ENCODE data around the gene DNAJA3. TPM values are rescaled to one million over a fixed set of nuclear protein-coding genes. Genes with fewer than 3 reads are reported as not detected.

DNAJA3 gene
- total RNA-seq (2022) (93.1 and 99.2 TPM in 2 replicates), Bru-seq, nascent RNA (percentile 85 among the genes with signal in this experiment), BruChase-seq, experiment 1, labeled RNA remaining after a 6-hour chase (percentile 87 among the genes with signal in this experiment), BruChase-seq, experiment 2, labeled RNA remaining after a 2-hour chase (percentile 83 among the genes with signal in this experiment)
- long read RNA-seq, transcript DNAJA3-201 (12 exons, 2,763 nt): minor isoform, 32 of 163 reads
- long read RNA-seq, transcript DNAJA3-202 (11 exons, 2,591 nt): major isoform, 94 of 163 reads
- long read RNA-seq, partial matches to known transcripts: 12 of 163 reads
- long read RNA-seq, other reads (novel, unspliced or antisense): 25 of 163 reads

GRCh38 chr16:4425378-4426020, at the start of gene DNAJA3:
TSS of gene DNAJA3 (plus strand) at chr16:4425868. CDS start at chr16:4425882, 14 bp downstream.
- CTCF ChIA-PET: no interaction called here
- peaks cover 19% of the 10 kb centered on the region for H3K4me1 Mint-ChIP-seq (ENCODE audit: low read depth, unreplicated experiment)
- no peaks in the 10 kb centered on the region for H3K27me3 Mint-ChIP-seq (ENCODE audit: unreplicated experiment)
- H3K36me3 Mint-ChIP-seq (ENCODE audit: insufficient read depth, unreplicated experiment): peaks cover 54% of the 10 kb centered on the region
- no TSS peak for BruUV-seq (replicated peaks)
- peak within 1 kb of the TSS; percentile 99 for H3K27ac Mint-ChIP-seq (ENCODE audit: unreplicated experiment)
- peak; percentile 95 for DNase-seq
- no peaks in the 10 kb centered on the region for H3K9me3 Mint-ChIP-seq (ENCODE audit: low read depth, unreplicated experiment)
- TF ChIP-seq, protein P1, sequence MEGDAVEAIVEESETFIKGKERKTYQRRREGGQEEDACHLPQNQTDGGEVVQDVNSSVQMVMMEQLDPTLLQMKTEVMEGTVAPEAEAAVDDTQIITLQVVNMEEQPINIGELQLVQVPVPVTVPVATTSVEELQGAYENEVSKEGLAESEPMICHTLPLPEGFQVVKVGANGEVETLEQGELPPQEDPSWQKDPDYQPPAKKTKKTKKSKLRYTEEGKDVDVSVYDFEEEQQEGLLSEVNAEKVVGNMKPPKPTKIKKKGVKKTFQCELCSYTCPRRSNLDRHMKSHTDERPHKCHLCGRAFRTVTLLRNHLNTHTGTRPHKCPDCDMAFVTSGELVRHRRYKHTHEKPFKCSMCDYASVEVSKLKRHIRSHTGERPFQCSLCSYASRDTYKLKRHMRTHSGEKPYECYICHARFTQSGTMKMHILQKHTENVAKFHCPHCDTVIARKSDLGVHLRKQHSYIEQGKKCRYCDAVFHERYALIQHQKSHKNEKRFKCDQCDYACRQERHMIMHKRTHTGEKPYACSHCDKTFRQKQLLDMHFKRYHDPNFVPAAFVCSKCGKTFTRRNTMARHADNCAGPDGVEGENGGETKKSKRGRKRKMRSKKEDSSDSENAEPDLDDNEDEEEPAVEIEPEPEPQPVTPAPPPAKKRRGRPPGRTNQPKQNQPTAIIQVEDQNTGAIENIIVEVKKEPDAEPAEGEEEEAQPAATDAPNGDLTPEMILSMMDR (IDR thresholded peaks at IDR 0.05; ENCODE audit: unreplicated experiment): no peak
- H3K4me3 Mint-ChIP-seq (ENCODE audit: low read depth, unreplicated experiment): peak within 1 kb of the TSS; percentile 98
- intact Hi-C loops (cut with micrococcal nuclease; ENCODE audit: unreplicated experiment): no loop called here

GRCh38 chr16:4376126-4376892, 49.4 kb upstream of the DNAJA3 start:
- Mint-ChIP-seq H3K4me1 (ENCODE audit: low read depth, unreplicated experiment) (peaks cover 52% of the 10 kb centered on the region), H3K27ac (ENCODE audit: unreplicated experiment) (peak overlapping the region; percentile 95), H3K4me3 (ENCODE audit: low read depth, unreplicated experiment) (peak overlapping the region; percentile 56), H3K9me3 (ENCODE audit: low read depth, unreplicated experiment) (no peaks in the 10 kb centered on the region), H3K27me3 (ENCODE audit: unreplicated experiment) (no peaks in the 10 kb centered on the region), H3K36me3 (ENCODE audit: insufficient read depth, unreplicated experiment) (peaks cover 84% of the 10 kb centered on the region)
- intact Hi-C loops (cut with micrococcal nuclease; ENCODE audit: unreplicated experiment): no loop called here
- DNase-seq: peak; percentile 83
- no TSS peak for BruUV-seq (replicated peaks)
- TF ChIP-seq, protein P1 (IDR thresholded peaks at IDR 0.05; ENCODE audit: unreplicated experiment): no peak
- CTCF ChIA-PET: interaction anchor here (1.4 to 2.9 kb wide), 4 partner anchors 13 to 176 kb away, joined by 3 to 12 read pairs (median 7); no protein-coding TSS in a partner anchor

GRCh38 chr16:4376893-4377572, 48.6 kb upstream of the DNAJA3 start:
- H3K4me3 Mint-ChIP-seq (ENCODE audit: low read depth, unreplicated experiment): no peak overlapping the region
- intact Hi-C loops (cut with micrococcal nuclease; ENCODE audit: unreplicated experiment): no loop called here
- TF ChIP-seq, protein P1 (IDR thresholded peaks at IDR 0.05; ENCODE audit: unreplicated experiment): no peak
- H3K27me3 Mint-ChIP-seq (ENCODE audit: unreplicated experiment): no peaks in the 10 kb centered on the region
- no peak for DNase-seq
- peaks cover 49% of the 10 kb centered on the region for H3K4me1 Mint-ChIP-seq (ENCODE audit: low read depth, unreplicated experiment)
- H3K27ac Mint-ChIP-seq (ENCODE audit: unreplicated experiment): peak overlapping the region; percentile 54
- no TSS peak for BruUV-seq (replicated peaks)
- H3K36me3 Mint-ChIP-seq (ENCODE audit: insufficient read depth, unreplicated experiment): peaks cover 77% of the 10 kb centered on the region
- CTCF ChIA-PET: interaction anchor here (0.8 to 2.9 kb wide), 2 partner anchors 16 to 26 kb away, joined by 5 to 12 read pairs; no protein-coding TSS in a partner anchor
- no peaks in the 10 kb centered on the region for H3K9me3 Mint-ChIP-seq (ENCODE audit: low read depth, unreplicated experiment)
